GM21360 (cell line): ENCODE data around the gene FPGS.
A peak's percentile ranks its signal among the peaks of the same experiment; 100 is the strongest.

Experiments
- ATAC-seq: cut with Tn5 transposase; IDR thresholded peaks from one replicate; pipeline ENCODE4 v1.9.1; 2021; ENCODE audit warnings: mild to moderate bottlenecking, moderate library complexity; ENCODE audit not compliant: unreplicated experiment

Gene FPGS

DNA sequence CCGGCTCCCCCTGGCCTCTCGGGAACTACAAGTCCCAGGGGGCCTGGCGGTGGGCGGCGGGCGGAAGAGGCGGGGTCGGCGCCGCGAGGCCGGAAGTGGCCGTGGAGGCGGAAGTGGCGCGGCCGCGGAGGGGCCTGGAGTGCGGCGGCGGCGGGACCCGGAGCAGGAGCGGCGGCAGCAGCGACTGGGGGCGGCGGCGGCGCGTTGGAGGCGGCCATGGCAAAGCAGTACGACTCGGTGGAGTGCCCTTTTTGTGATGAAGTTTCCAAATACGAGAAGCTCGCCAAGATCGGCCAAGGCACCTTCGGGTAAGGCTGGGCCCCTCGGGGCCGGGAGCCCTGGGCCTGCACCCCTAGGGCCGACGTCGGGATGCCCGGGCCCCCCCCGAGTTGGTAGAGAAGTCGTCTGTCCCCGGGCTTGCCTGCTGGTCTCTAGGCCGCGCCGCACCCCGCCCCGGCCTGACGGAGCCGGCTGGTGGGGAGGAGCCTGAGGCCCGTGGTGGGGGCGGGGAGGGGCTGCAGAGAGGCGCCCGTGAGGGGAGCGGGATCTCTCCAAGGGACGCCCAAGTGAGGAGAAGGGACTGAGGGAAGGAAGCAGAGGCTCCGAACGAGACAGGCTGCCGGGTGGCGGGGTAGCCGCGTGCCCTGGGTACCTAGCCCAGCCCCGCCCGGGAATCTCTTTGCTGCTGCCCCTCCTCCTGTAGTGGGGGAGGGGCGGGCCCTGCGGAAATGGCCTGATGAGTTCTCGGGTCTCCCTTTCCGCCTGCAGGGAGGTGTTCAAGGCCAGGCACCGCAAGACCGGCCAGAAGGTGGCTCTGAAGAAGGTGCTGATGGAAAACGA is 16.5 kb upstream of the FPGS start, which contains the start of gene CDK9:
TSS of gene CDK9 (plus strand) at position 102 of the 840 bp plus-strand sequence. CDS start at position 217, 115 bp downstream.
- peak; percentile 45 for ATAC-seq

DNA sequence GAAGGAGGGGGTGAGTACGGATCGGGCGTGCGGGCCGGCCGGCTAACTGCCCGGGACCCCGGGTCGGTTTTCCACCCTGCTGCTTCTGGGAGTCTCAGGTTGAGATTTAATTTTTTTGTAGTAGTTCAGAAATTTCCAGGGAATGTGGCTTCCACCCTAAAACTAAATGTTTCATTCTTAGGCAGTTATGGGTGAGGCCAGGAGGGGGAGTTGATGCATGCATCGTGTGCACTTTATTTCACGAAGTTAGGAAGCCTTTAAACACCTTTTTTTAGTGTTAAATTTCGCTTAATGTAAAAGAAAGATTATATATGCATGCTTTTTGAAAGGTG is 15.9 kb upstream of the FPGS start:
- no peak for ATAC-seq

DNA sequence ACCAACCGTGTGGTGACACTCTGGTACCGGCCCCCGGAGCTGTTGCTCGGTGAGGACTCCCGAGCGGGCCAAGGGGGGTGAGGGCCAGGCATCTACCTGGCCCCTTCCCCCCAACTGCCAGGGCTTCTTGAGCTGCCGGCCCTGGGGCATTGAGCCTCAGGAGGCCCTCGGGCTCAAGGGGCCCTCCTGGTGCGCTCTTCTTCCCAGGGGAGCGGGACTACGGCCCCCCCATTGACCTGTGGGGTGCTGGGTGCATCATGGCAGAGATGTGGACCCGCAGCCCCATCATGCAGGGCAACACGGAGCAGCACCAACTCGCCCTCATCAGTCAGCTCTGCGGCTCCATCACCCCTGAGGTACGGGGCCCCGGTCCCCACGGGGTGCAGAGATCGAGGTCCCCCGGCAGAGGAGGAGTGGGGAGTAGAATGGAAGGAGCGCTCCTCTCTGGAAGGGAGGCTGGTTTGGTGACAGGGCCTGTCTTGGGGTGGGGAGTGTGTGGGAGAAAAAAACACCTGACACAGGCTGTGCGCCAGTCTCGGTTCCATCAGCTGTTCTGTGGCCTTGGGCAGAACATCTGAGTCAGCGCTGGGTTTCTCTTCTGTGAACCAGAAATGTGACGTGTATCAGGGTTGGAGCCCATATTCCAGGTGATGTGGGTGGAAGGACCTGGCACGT is 14.2 kb upstream of the FPGS start:
- no peak for ATAC-seq

DNA sequence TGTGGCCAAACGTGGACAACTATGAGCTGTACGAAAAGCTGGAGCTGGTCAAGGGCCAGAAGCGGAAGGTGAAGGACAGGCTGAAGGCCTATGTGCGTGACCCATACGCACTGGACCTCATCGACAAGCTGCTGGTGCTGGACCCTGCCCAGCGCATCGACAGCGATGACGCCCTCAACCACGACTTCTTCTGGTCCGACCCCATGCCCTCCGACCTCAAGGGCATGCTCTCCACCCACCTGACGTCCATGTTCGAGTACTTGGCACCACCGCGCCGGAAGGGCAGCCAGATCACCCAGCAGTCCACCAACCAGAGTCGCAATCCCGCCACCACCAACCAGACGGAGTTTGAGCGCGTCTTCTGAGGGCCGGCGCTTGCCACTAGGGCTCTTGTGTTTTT is 13.5 kb upstream of the FPGS start:
- ATAC-seq, result no peak

DNA sequence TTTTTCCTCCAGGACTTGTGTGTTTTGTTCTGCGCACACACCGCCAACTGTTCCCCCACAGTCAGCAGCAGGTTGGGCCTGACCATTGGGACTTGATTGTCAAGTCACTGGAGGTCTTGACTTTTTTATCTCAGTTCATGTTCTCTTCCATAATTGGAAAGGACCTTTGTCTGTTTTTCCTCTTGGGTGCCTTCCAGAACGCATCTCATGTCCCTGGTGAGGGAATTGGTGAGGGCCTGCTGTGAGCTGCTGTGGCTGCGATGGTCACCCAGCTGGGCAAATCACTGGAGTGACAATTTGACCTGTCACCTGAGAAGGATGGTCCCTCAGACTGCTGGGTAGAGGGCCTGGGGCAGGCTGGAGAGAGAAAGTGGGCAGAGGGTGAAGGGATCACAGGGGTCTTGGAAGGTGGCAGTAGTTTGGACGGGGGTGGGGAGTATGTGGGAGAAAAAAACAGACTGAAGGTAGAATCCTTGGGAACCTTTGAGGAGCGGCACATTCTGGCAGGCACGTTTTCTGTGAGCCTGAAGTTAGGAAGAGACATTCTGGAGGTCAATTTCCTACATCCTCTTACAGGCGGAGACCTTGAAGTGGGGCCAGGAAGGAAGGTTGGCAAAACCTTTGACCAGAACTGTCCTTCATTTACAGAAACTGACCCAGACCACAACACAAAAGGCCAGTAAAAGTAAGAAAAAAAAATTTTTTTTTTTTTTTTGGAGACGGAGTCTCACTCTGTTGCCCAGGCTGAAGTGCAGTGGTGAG is 12.4 kb upstream of the FPGS start:
- ATAC-seq, result no peak

DNA sequence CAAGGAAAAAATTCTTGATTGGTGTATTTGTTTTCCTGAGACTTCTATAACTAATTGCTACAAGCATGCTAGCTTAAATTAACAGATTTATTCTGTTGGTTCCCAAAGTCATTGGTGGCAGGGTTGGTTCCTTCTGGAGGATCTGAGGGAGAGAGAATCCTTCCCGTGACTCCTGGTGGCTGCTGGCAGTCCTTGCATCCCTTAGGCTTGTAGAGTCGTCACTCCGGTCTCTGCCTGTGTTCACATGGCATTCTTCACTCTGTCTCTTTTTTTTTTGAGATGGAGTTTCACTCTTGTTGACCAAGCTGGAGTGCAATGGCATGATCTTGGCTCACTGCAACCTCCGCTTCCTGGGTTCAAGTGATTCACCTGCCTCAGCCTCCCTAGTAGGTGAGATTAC is 11.6 kb upstream of the FPGS start:
- no peak for ATAC-seq

DNA sequence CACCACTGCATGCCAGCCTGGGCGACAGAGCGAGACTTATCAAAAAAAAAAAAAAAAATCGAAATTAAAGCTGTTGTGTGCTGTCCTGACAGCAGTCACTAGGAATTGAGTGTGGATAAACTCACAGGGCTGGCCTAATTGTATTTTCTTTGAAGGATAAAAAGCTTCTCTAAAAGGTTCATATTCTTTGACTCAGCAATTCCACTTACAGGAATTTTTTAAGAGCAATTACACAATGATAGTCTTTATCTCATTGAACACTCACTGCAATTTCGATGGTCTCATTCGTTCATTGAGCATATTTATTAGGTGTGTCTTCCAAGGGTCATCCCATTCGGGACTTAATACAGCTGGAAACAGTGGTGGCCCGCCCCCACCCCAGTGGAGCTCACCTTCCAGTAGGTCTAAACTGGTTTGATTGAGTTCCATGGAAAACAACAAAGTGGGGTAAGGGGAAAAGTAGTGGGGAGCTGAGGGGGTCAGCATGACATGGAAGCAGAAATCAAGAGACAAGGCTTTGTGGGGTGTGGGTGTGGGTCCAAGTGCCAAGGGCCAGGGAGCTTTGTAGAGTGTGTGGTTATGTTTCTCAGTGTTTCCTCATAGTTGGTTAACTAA is 10.2 kb upstream of the FPGS start:
- ATAC-seq, result no peak

DNA sequence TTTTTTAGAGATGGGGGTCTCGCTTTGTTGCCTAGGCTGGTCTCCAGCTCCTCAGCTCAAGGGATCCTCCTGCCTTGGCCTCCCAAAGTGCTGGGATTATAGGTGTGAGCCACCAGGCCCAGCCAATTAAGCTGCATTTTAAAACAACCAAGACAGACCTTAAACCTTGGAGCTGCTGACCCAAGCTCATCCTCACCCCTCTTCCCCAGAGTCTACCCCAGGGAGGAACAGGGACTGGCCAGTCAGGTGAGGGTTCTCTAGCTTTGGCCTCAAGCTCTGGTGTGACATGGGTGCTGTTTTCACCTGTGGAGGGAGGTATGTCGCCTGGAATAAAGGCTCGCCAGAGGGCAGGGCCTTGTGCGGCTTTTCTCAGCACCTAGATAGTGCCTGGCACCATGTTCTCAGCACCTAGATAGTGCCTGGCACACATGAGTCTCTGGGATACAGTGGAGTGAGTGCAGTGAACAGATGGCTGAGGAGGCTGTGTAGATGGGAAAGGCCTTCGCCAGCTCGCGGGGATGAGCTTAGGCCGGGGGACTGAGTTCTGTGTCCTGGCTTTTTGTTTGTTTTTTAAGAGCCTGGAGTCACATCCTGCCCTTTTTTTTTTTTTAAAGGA is 9.5 kb upstream of the FPGS start:
- ATAC-seq, result no peak

DNA sequence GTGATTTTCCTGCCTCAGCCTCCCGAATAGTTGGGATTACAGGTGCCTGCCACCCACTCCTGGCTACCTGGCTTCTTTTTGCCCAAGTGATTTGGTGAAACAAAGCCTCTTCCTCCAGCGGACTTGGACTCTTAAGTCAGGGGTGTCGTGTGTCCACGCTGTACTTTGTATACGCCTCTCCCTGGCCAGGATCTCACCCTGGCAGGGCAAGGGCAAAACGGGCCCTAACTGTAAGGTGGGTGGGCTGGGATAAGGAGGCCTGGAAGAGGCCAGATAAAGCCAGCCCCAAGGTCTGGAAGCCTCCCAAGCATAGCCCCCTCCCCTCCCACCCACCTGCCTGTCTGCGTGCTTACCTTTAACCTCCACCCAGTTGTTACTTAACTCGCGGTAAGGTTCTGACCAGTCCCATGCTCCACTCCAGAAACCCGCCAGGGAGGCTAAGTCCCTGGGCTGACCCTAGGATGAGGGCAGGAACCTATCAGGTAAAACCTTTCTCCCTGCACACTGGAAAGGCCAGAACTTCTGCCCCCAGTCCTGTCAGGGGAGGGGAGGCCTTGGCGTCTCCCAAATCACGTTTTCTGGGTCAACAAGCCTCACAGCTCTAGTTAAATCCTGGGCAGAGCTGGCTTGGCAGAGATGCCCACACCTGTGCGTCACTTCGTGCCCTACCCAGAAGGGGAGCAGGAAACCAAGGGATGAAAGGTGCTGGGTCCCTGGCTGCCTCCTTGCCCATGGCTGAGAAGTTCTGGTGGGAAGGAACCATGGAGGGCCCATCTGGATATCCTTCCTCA is 8.5 kb upstream of the FPGS start:
- no peak for ATAC-seq

DNA sequence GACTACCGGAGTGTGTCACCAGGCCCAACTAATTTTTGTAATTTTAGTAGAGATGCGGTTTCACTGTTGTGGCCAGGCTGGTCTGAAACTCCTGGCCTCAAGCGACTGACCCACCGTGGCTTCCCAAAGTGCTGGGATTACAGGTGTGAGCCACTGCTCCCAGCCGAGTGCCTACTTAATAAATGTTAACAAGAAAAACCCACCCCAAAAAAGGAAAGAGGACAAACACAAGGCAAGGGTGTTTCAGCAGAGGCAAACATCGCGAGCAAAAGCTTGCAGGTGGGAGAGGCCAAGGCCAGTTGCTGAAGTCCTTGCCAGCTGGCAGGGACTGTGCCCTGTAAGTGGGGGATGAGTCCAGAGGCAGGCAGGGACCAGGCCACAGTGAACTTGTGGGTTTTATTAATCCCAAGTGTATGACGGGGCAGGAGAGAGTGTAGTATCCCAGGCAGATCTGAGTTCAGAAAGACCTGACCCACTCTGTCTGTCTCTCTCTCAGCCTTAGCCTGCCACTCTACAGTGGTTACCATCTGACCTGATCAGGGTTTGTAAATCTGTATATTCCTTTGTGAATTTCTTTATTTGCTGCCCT is 6.4 kb upstream of the FPGS start:
- no peak for ATAC-seq

DNA sequence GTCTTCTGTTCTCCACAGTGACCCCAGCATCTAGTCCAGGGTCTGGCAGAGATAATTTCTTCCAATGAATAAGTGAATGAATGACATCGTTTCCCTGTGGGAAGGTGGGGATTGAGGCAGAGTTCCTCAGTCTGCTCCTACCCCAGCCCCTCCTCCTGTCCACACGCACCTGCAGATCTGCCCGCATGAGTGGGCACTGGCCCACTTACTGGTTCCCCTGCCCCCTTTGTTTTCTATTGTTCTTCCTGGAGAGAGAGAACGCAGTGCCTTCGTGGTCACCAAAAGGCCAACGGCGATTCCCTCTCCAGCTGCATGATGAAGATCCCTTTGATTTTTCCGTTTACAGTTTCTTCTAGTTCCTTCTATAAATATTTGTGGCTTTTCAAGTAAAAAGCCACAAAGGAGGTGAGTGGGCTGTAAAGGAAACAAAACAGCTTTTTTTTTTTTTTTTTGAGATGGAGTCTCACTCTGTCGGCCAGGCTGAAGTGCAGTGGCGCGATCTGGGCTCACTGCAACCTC is 5.8 kb upstream of the FPGS start:
- ATAC-seq, result no peak

DNA sequence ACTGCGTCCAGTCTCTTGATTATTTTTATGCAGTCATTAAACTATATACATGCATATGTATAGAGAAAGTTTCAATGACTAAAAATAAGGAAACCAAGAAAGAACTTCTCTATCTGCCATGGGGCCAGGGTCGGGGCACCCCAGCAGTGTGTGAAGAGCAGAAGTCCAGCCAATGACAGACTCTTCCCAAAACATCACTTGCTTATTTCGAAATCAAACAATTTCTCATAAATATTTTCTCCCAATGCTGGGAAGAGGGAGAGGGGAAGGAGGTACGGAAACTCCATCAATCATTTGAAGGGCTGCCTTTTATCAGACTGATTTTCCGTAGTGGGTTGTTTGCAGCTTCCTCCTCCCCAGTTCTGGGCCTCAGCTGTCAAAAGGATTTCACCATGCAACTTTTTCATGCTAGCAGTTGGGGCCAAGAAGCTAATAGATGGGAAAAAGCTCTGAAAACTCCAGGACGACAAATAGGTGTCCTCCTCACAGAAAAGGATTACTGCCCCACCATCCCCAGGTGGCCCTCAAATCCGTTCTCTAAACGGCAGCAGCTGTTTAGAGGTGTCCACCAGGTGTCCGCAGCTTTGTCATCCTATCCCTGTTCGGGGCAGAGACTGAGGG is 617 bp upstream of the FPGS start:
- no peak for ATAC-seq

DNA sequence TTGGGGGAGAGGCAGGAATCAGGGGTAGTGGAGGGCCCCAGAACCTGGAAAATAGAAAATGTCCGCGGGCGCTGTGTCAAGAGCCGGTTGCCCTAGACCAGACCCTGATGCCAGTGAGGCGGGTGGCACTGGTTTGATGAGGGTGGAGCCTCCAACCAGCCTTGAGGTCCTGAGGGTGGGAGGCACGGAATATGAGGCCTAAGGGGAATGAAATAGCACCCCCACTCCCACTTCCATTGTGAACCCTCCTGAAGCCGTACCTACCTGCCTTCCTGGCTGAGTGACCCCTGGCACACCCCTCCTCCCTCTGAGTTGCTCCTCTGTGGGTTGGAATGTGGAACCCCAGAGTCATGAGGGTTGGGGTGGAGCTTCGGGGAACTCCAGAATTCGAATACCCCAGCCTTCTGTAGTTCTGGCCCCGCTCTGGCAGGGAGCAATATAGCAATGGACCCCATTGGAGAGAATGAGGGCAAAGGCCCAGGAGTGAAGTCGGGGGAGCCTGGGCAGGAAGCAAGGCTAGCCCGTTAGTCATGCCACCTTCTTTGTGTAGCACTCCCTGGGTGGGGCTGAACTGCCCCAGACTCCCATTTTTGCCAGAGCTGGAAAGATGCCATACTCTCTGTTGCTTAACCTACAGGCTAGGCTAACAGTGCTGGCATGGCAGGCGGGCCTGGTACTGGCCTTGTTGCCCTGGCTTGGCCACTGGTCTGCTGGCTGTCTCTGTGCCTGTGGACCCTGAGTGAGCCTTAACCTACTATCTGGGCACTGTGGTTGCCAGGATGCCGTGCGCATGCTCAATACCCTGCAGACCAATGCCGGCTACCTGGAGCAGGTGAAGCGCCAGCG is 1.0 kb downstream of the FPGS start:
- ATAC-seq, result no peak

DNA sequence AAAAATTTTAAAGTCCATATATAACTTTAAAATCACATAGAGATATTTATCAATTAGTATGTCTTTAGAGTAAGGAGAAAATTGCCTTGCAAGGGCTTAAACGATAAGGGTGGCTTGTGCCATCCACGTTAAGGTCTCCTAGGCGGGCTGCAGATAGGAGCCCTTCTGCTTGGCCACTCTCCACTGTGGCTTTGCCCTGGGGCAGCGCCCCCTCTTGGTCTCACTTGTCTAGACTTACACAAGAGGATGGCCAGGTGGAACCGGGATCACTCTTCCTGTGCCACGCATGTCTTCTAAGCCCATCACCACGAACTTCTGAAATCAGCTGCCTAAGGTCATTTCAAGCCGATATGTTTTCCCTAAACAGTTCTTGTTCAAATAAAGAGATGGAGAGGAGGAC is 2.9 kb downstream of the FPGS start:
- ATAC-seq, result no peak

DNA sequence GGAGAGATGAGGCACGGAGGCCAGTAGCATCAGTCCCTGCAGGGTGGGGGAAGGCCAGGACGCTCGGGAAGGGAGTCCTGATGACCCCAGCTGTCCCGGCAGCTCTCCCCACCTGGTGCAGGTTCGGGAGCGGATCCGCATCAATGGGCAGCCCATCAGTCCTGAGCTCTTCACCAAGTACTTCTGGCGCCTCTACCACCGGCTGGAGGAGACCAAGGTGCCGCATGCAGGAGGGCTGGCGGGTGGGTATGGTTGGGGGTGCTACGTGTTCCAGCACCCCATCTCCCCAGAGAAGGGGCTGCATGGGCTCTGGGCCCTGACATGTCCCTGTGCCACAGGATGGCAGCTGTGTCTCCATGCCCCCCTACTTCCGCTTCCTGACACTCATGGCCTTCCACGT is 4.2 kb downstream of the FPGS start:
- no peak for ATAC-seq

DNA sequence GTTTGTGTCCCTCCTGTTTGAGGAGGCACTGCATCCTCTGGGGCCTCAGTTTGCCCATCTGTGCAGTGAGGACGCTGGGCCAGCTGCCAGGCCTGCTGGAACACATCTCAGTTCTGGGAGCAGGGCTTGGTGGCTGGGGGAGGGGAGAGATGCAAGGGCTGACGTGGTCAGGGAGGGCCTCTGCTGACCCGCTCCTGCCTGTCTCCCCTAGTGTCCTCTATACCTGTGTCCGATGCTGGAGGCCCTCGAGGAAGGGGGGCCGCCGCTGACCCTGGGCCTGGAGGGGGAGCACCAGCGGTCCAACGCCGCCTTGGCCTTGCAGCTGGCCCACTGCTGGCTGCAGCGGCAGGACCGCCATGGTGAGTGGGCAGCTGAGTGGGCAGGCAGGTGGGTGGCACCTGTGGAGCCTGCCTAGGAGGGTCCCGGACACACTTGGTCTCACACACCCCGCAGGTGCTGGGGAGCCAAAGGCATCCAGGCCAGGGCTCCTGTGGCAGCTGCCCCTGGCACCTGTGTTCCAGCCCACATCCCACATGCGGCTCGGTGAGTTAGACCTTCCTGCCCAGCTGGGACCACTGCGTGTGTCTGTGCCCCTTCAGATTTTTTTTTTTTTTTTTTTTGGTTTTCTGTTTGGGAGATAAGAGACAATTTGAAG is 5.8 kb downstream of the FPGS start:
- ATAC-seq, result no peak

DNA sequence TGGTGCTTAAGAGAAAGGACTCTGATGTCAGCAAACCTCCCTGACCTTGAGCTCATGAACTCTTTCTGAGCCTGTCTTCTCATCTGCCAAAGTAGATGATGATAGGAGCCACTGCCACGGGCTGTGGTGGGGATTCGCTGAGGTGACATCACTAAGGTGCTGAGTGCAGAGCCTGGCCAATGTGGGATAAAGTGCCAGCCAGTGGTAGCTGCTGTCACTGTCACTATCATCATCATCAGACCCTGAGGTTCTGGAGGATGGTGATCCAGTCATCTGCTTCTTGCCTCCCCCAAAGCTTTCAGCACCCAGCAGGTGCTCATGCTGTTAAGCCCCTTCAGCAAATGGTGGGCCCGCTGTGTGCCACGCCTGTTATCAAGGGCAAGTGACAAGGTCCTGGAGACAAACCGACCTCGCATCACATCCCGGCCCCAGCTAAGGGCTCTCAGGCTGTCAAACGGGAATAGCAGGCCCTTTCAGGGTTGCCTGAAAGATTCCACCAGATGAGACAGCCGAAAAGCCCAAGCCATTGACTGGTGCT is 6.4 kb downstream of the FPGS start:
- ATAC-seq, result no peak
